Liver (tissue), 9 donors: ENCODE data around the gene RBM20. TPM values are rescaled to one million over a fixed set of nuclear protein-coding genes. Genes with fewer than 3 reads are reported as not detected.

Experiments used
- DNase-seq: peaks from one replicate; pipeline ENCODE4 v3.0.0-alpha.2; 2017; ENCODE audit warnings: low spot score
- H3K27ac ChIP-seq, 2 donors: one replicate each; pipeline ENCODE4 v1.7.0; 2013; ENCODE audit warnings: inconsistent platforms in 2 of 2, low read length in 2 of 2, control low read depth in 1 of 2, low read depth in 1 of 2, mild to moderate bottlenecking in 1 of 2
- H3K27me3 ChIP-seq, 4 donors: one replicate each; pipeline versions ENCODE4 v1.6.1 to v1.7.0; 2013; ENCODE audit warnings: low read length in 3 of 4, inconsistent platforms in 1 of 4, mild to moderate bottlenecking in 1 of 4, moderate library complexity in 1 of 4; ENCODE audit not compliant: control insufficient read depth in 4 of 4, insufficient read depth in 4 of 4
- H3K36me3 ChIP-seq, 4 donors: one replicate each; pipeline versions ENCODE4 v1.6.1 to v1.7.0; 2013; ENCODE audit warnings: low read length in 3 of 4, mild to moderate bottlenecking in 3 of 4, low read depth in 1 of 4, moderate library complexity in 1 of 4; ENCODE audit not compliant: control insufficient read depth in 4 of 4, insufficient read depth in 3 of 4
- H3K4me1 ChIP-seq, 4 donors: one replicate each; pipeline versions ENCODE4 v1.6.1 to v1.7.0; 2013; ENCODE audit warnings: low read length in 3 of 4, mild to moderate bottlenecking in 3 of 4, moderate library complexity in 1 of 4; ENCODE audit not compliant: control insufficient read depth in 4 of 4, insufficient read depth in 4 of 4
- H3K4me3 ChIP-seq, 3 donors: one replicate each; pipeline versions ENCODE4 v1.6.1 to v1.7.0; 2013; ENCODE audit warnings: low read length in 3 of 3, control low read depth in 1 of 3, low read depth in 1 of 3, mild to moderate bottlenecking in 1 of 3
- H3K9ac ChIP-seq, 2 donors: one replicate each; pipeline ENCODE4 v1.7.0; 2013; ENCODE audit warnings: low read length in 2 of 2, mild to moderate bottlenecking in 2 of 2, moderate library complexity in 2 of 2, control low read depth in 1 of 2, low read depth in 1 of 2
- H3K9me3 ChIP-seq, 4 donors: one replicate each; pipeline versions ENCODE4 v1.6.1 to v1.7.0; 2013; ENCODE audit warnings: low read length in 3 of 4; ENCODE audit not compliant: control insufficient read depth in 4 of 4
- EGR1 ChIP-seq, 2 donors: IDR thresholded peaks; 2 replicates each; pipeline ENCODE4 v1.6.1; 2016 to 2018; ENCODE audit warnings: antibody characterized with exemption in 2 of 2, low read depth in 2 of 2
- FOXA1 ChIP-seq: IDR thresholded peaks from 2 replicates; pipeline ENCODE4 v1.6.1; 2016; ENCODE audit warnings: antibody characterized with exemption
- FOXA2 ChIP-seq: IDR thresholded peaks from 2 replicates; pipeline ENCODE4 v1.6.1; 2016; ENCODE audit warnings: antibody characterized with exemption
- GABPA ChIP-seq, 2 donors: IDR thresholded peaks in 1 of 2; conservative IDR thresholded peaks in 1 of 2; 2 replicates each; pipeline ENCODE4 v1.6.1; 2016; ENCODE audit warnings: antibody characterized with exemption in 2 of 2, mild to moderate bottlenecking in 1 of 2, moderate library complexity in 1 of 2
- HNF4A ChIP-seq, 2 donors: conservative IDR thresholded peaks; 2 replicates each; pipeline ENCODE4 v1.6.1; 2016; ENCODE audit warnings: antibody characterized with exemption in 2 of 2, mild to moderate bottlenecking in 2 of 2
- HNF4G ChIP-seq: IDR thresholded peaks from 2 replicates; pipeline ENCODE4 v1.6.1; 2016; ENCODE audit warnings: antibody characterized with exemption
- JUND ChIP-seq, 2 donors: IDR thresholded peaks; 2 replicates each; pipeline ENCODE4 v1.6.1; 2016; ENCODE audit warnings: antibody characterized with exemption in 2 of 2
- MAX ChIP-seq: IDR thresholded peaks from 2 replicates; pipeline ENCODE4 v1.6.1; 2016; ENCODE audit warnings: antibody characterized with exemption
- NR2F2 ChIP-seq: IDR thresholded peaks from 2 replicates; pipeline ENCODE4 v1.6.1; 2016; ENCODE audit warnings: antibody characterized with exemption
- RAD21 ChIP-seq, 2 donors: IDR thresholded peaks; 2 replicates each; pipeline ENCODE4 v1.6.1; 2016; ENCODE audit warnings: antibody characterized with exemption in 2 of 2, mild to moderate bottlenecking in 2 of 2
- RXRA ChIP-seq, 2 donors: IDR thresholded peaks; 2 replicates each; pipeline ENCODE4 v1.6.1; 2017 to 2018; ENCODE audit warnings: antibody characterized with exemption in 2 of 2, mild to moderate bottlenecking in 1 of 2
- SP1 ChIP-seq: IDR thresholded peaks from 2 replicates; pipeline ENCODE4 v1.6.1; 2018; ENCODE audit warnings: antibody characterized with exemption, mild to moderate bottlenecking
- TAF1 ChIP-seq: conservative IDR thresholded peaks from 2 replicates; pipeline ENCODE4 v1.6.1; 2016; ENCODE audit warnings: antibody characterized with exemption, mild to moderate bottlenecking
- YY1 ChIP-seq: IDR thresholded peaks from 2 replicates; pipeline ENCODE4 v1.6.1; 2016; ENCODE audit warnings: antibody characterized with exemption, mild to moderate bottlenecking
- ZBTB33 ChIP-seq: IDR thresholded peaks from 2 replicates; pipeline ENCODE4 v1.6.1; 2016; ENCODE audit warnings: antibody characterized with exemption
- WGBS: extraction: QIAGEN DNeasy Blood & Tissue Kit; methylation state at CpG from one replicate; pipeline ENCODE4 v1.1.7; 2013; 5-methylcytosine and 5-hydroxymethylcytosine counted together
- polyA plus RNA-seq, 2 donors: library from polyadenylated mRNA; stranded (reverse) in 1 of 2; unstranded in 1 of 2; fragments of 200-250 nt in 1 of 2; fragments of >200 nt in 1 of 2; fragmentation: Nextera tagmentation in 1 of 2; extraction: Ambion mirVana in 1 of 2; gene quantifications; one replicate each; pipeline versions ENCODE4 v1.2.1 to v1.2.3, GENCODE V29; 2013 to 2015
- total RNA-seq, 2 donors: library from RNA; depleted of rRNA; stranded (reverse); fragments of >200 nt; gene quantifications; one replicate each; pipeline ENCODE4 v1.2.3, GENCODE V29; 2014
- TF ChIP-seq, protein P1 (sequence below): fragments of 150-350 bp; IDR thresholded peaks from 2 replicates; pipeline ENCODE4 v1.5.1; 2017; ENCODE audit warnings: improper control_type of control experiment, low read depth, low read length; ENCODE audit not compliant: missing input control
- TF ChIP-seq, protein P2 (sequence below): IDR thresholded peaks from 2 replicates; pipeline ENCODE4 v1.6.1; 2016; ENCODE audit warnings: antibody characterized with exemption
- donor health status: healthy.
- donor health status: healthy.
- donor health status: healthy.
- donor health status: healthy.
- donor health status: healthy.

Gene RBM20
- total and polyA plus RNA-seq, 4 donors = 0.03 to 0.08 (median 0.05) TPM; not detected in 1

GRCh38 chr10:110758128-110758765 is 114.1 kb downstream of the RBM20 start:
- no peak for DNase-seq
- WGBS = 91% methylated on average over 8 of the region's 8 CpGs
- H3K4me1 ChIP-seq = peaks cover 0 to 27% (median 9%) of the 10 kb centered on the region in 4 donors
- H3K36me3 ChIP-seq = no peaks in the 10 kb centered on the region
- no peaks in the 10 kb centered on the region for H3K27me3 ChIP-seq
- no peaks in the 10 kb centered on the region for H3K9me3 ChIP-seq
- TF ChIP-seq FOXA2 (no peak), JUND (IDR thresholded peaks at IDR 0.05) (no peak), ZBTB33 (no peak), SP1 (no peak), NR2F2 (no peak), EGR1 (IDR thresholded peaks at IDR 0.05; ENCODE audit: low read depth in 2 of 2) (no peak), HNF4A (conservative IDR thresholded peaks at IDR 0.05) (no peak), RAD21 (IDR thresholded peaks at IDR 0.05) (no peak), TAF1 (no peak), YY1 (no peak), FOXA1 (no peak), MAX (no peak)
- TF ChIP-seq, protein P1, sequence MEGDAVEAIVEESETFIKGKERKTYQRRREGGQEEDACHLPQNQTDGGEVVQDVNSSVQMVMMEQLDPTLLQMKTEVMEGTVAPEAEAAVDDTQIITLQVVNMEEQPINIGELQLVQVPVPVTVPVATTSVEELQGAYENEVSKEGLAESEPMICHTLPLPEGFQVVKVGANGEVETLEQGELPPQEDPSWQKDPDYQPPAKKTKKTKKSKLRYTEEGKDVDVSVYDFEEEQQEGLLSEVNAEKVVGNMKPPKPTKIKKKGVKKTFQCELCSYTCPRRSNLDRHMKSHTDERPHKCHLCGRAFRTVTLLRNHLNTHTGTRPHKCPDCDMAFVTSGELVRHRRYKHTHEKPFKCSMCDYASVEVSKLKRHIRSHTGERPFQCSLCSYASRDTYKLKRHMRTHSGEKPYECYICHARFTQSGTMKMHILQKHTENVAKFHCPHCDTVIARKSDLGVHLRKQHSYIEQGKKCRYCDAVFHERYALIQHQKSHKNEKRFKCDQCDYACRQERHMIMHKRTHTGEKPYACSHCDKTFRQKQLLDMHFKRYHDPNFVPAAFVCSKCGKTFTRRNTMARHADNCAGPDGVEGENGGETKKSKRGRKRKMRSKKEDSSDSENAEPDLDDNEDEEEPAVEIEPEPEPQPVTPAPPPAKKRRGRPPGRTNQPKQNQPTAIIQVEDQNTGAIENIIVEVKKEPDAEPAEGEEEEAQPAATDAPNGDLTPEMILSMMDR = no peak
- TF ChIP-seq, protein P2, sequence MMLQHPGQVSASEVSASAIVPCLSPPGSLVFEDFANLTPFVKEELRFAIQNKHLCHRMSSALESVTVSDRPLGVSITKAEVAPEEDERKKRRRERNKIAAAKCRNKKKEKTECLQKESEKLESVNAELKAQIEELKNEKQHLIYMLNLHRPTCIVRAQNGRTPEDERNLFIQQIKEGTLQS = no peak
- H3K4me3 ChIP-seq = no peak overlapping the region
- H3K9ac ChIP-seq = no peak overlapping the region
- no peak overlapping the region for H3K27ac ChIP-seq

- WGBS = 82% methylated on average over 4 of the region's 4 CpGs
- Histone ChIP-seq H3K9me3 (no peaks in the 10 kb centered on the region), H3K4me1 (peaks cover 0 to 27% (median 9%) of the 10 kb centered on the region in 4 donors), H3K27ac (no peak overlapping the region), H3K9ac (no peak overlapping the region), H3K27me3 (no peaks in the 10 kb centered on the region), H3K36me3 (no peaks in the 10 kb centered on the region), H3K4me3 (no peak overlapping the region)
- TF ChIP-seq EGR1 (IDR thresholded peaks at IDR 0.05; ENCODE audit: low read depth in 2 of 2) (no peak), MAX (no peak), HNF4A (conservative IDR thresholded peaks at IDR 0.05) (no peak)
- DNase-seq = no peak
Measured at GRCh38 chr10:110758898-110759297, 114.8 kb downstream of the RBM20 start.

DNA sequence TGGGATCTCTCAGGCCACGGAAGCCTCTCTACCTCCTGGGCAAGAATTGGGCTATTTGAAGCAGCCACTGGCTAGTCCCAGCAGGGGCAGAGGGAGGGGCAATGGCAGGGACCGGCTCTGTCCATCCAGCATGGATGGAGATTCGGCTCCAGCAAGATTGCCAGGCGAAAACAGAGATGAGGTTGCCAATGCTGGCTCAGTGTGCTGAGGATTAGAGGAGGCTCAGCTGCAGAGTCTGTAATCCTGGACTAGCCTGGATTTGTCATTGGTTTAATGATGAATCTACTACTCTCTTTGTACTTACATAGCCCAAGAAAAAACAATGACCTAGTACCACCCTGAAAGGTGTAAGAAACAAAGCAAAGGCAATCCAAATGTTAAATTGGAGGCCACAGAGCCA is 115.4 kb downstream of the RBM20 start:
- no peak overlapping the region for H3K4me3 ChIP-seq
- H3K36me3 ChIP-seq = no peaks in the 10 kb centered on the region
- H3K27ac ChIP-seq = no peak overlapping the region
- TF ChIP-seq GABPA (IDR thresholded peaks at IDR 0.05 in 1 of 2, conservative IDR thresholded peaks at IDR 0.05 in 1 of 2) (no peak), FOXA2 (no peak), JUND (IDR thresholded peaks at IDR 0.05) (no peak), NR2F2 (no peak), SP1 (no peak), YY1 (no peak), RXRA (IDR thresholded peaks at IDR 0.05) (no peak), HNF4G (no peak)
- 90% methylated on average over 4 of the region's 4 CpGs for WGBS
- H3K9ac ChIP-seq = no peak overlapping the region
- no peaks in the 10 kb centered on the region for H3K27me3 ChIP-seq
- H3K9me3 ChIP-seq = no peaks in the 10 kb centered on the region
- H3K4me1 ChIP-seq = peaks cover 0 to 22% (median 8%) of the 10 kb centered on the region in 4 donors
- no peak for DNase-seq
